Activated CD8-positive, alpha-beta memory T cell treated with anti-CD3 and anti-CD28 coated beads, Interleukin-2, amount 50 U/mL, for 24 hours (primary cell): ENCODE measurements around the gene JAK2.
"Not testable (repeated sequence)": the region's sequence is repeated elsewhere in the genome, so short reads cannot be mapped to it uniquely, and the experiment has no call there.

Experiments used
- DNase-seq: peaks from one replicate; pipeline ENCODE4 v3.0.0-alpha.2; 2020; ENCODE audit errors: extremely low read depth

Gene JAK2

GRCh38 chr9:4984621-4985385, at the start of gene JAK2:
Gene JAK2, plus strand, starts transcription at chr9:4985272. Its CDS starts 36,716 bp downstream, at chr9:5021988.
- DNase-seq, result peak; percentile 53

- DNase-seq, result no peak
Observed at GRCh38 chr9:4936277-4936676, 48.8 kb upstream of the JAK2 start.

GRCh38 chr9:4936823-4937222, 48.2 kb upstream of the JAK2 start:
- DNase-seq, result no peak

- DNase-seq, result no peak
Observed at GRCh38 chr9:4937446-4937845, 47.6 kb upstream of the JAK2 start.

GRCh38 chr9:4938496-4938895, 46.6 kb upstream of the JAK2 start:
- DNase-seq, result no peak

- no peak for DNase-seq
Observed at GRCh38 chr9:4939118-4939561, 45.9 kb upstream of the JAK2 start.

GRCh38 chr9:4942042-4942691, 42.9 kb upstream of the JAK2 start:
- not testable (repeated sequence) for DNase-seq

GRCh38 chr9:4943346-4943745, 41.7 kb upstream of the JAK2 start:
- DNase-seq, result no peak

- not testable (repeated sequence) for DNase-seq
Observed at GRCh38 chr9:4944431-4945211, 40.5 kb upstream of the JAK2 start.

- no peak for DNase-seq
Observed at GRCh38 chr9:4946937-4947336, 38.1 kb upstream of the JAK2 start.

- no peak for DNase-seq
Observed at GRCh38 chr9:4955836-4956235, 29.2 kb upstream of the JAK2 start.

- DNase-seq, result no peak
Observed at GRCh38 chr9:4959031-4959430, 26.0 kb upstream of the JAK2 start.

- DNase-seq, result no peak
Observed at GRCh38 chr9:4962085-4962484, 23.0 kb upstream of the JAK2 start.

- no peak for DNase-seq
Observed at GRCh38 chr9:4964540-4964939, 20.5 kb upstream of the JAK2 start.

- no peak for DNase-seq
Observed at GRCh38 chr9:4965174-4965821, 19.8 kb upstream of the JAK2 start.

GRCh38 chr9:4967523-4967922, 17.5 kb upstream of the JAK2 start:
- DNase-seq, result no peak

GRCh38 chr9:4969130-4969529, 15.9 kb upstream of the JAK2 start:
- no peak for DNase-seq

GRCh38 chr9:4970970-4971641, 14.0 kb upstream of the JAK2 start:
- DNase-seq, result no peak

- DNase-seq, result no peak
Observed at GRCh38 chr9:4973246-4973645, 11.8 kb upstream of the JAK2 start.

- no peak for DNase-seq
Observed at GRCh38 chr9:4973902-4974301, 11.2 kb upstream of the JAK2 start.

GRCh38 chr9:4979239-4979638, 5.8 kb upstream of the JAK2 start:
- no peak for DNase-seq
